AG09319 (cell line): ENCODE measurements around the gene FMNL2.
"Not testable (repeated sequence)": the region's sequence is repeated elsewhere in the genome, so short reads cannot be mapped to it uniquely, and the experiment has no call there.

Experiments used
- DNase-seq: peaks from one replicate; pipeline ENCODE4 v3.0.0-alpha.2; 2010; ENCODE audit warnings: low read depth; ENCODE audit errors: extremely low read depth
- CTCF ChIP-seq: IDR thresholded peaks from 2 replicates; pipeline ENCODE4 v1.5.1; 2011; ENCODE audit warnings: low read depth, mild to moderate bottlenecking, inconsistent platforms, low read length, moderate library complexity

FMNL2 gene

DNA sequence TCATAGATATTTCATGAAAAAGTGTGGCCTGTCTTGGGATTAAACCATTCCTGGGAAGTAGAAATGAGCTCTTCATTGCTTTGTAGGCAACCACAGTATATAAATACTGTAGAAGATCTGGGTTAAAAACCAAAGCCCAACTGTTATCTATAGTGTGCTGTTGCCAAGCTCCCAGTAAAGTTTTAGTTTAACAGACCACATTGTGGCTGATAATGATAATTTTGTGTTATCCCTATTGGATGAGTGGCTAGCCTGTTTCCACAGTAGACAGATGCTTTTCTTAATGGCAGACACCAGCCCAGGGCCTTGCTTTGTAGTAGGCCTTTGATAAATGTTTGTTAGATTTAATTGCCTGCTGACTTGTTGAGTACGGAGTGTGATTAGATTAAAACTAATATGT is 52.1 kb downstream of the FMNL2 start:
- no peak for TF ChIP-seq CTCF
- no peak for DNase-seq

- not testable (repeated sequence) for DNase-seq
Observed at GRCh38 chr2:152388269-152388668, 53.3 kb downstream of the FMNL2 start.

- TF ChIP-seq CTCF: no peak
- DNase-seq: no peak
Observed at GRCh38 chr2:152389483-152389882, 54.5 kb downstream of the FMNL2 start.

DNA sequence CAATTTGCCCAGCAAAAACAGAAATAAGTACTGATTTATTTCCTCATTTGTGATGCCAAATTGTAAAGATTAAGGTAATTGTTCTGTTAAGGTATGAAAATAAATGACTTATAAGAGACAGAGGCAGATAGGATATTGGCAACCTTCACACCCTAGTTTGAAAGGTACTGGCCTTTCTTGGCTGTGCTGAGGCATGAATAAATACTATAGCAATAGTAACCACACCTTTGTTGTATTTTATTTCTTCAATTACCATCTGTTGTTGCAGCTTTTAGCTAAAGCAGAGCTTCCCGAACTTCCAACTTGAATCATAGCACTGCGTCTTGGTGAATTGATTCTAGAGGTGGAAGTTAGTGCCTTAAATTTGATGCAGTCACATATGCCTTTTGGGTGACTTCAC is 55.9 kb downstream of the FMNL2 start:
- no peak for TF ChIP-seq CTCF

DNA sequence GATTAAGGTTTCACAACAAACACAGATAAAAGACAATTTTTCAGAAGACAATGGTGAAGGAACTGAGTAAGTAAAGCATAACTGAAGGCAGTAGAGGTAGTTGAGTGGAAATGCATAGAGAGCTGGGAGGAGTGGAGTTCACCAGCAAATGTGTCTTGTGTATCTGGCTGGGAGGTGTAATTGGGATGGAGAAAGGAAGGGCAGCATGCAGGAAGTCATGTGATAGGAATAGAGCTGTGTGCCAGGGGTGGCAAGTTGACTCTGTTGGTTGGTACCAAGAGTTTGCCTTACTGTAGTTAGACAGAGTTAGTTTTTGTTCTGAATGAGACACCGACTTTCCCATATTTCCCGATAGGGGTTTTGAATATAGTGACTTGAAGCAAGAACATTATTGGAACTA is 56.3 kb downstream of the FMNL2 start:
- TF ChIP-seq CTCF: no peak
- no peak for DNase-seq

More for the DNA sequence above, 55.9 kb downstream of the FMNL2 start:
- no peak for DNase-seq

GRCh38 chr2:152393377-152393776 is 58.4 kb downstream of the FMNL2 start:
- DNase-seq: no peak
- no peak for TF ChIP-seq CTCF

- DNase-seq: no peak
- no peak for TF ChIP-seq CTCF
Observed at GRCh38 chr2:152394326-152394725, 59.4 kb downstream of the FMNL2 start.

DNA sequence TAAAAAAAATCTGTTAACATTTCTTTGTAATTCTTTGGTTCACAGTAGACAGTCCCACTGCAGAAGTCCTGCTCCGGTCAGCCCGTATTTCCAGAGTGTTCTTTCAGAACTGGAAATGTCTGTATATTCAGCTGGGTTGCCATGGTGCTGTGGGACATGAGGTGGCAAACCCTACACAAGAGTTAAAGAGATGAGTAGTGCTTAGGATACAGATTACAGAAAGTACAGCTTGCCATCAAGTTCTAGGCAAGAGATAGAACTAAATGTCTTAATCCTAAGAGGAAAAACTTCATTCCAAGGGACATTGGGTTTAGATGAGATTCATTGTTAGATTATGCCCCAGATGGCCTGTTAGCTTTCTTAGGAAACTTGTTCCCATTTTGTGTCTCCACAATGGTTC is 60.1 kb downstream of the FMNL2 start:
- no peak for TF ChIP-seq CTCF
- no peak for DNase-seq
